GM12891 (cell line): ENCODE results near the gene TJP2.

Source experiments
- DNase-seq: peaks from one replicate; pipeline ENCODE4 v3.0.0; 2011; ENCODE audit warnings: low spot score; ENCODE audit not compliant: insufficient read length
- FAIRE-seq: peaks from 2 replicates; lab custom pipeline; 2011; peaks lifted over from hg19 to GRCh38; lab: Jason Lieb, UNC
- PAX5 ChIP-seq: IDR thresholded peaks from 2 replicates; pipeline ENCODE4 v1.6.1; 2011; ENCODE audit warnings: low read length, moderate library complexity, mild to moderate bottlenecking; ENCODE audit not compliant: insufficient read depth, severe bottlenecking
- POLR2A ChIP-seq: IDR thresholded peaks from 2 replicates; pipeline ENCODE4 v1.6.1; 2011; ENCODE audit warnings: low read depth, low read length, control low read depth
- POLR2AphosphoS5 ChIP-seq: IDR thresholded peaks from 2 replicates; pipeline ENCODE4 v1.6.1; 2011; ENCODE audit warnings: low read depth, low read length, control low read depth
- POU2F2 ChIP-seq: IDR thresholded peaks from 2 replicates; pipeline ENCODE4 v1.6.1; 2011; ENCODE audit warnings: low read depth, mild to moderate bottlenecking, control low read depth, low read length, moderate library complexity
- SPI1 ChIP-seq: IDR thresholded peaks from 2 replicates; pipeline ENCODE4 v1.6.1; 2011; ENCODE audit warnings: low read depth, low read length, control low read depth
- TAF1 ChIP-seq: IDR thresholded peaks from 2 replicates; pipeline ENCODE4 v1.6.1; 2011; ENCODE audit warnings: low read depth, low read length, control low read depth

TJP2 gene

GRCh38 chr9:69313175-69313574 is 139.1 kb downstream of the TJP2 start:
- TF ChIP-seq POLR2A (no peak), PAX5 (no peak), SPI1 (no peak), POLR2AphosphoS5 (no peak), POU2F2 (no peak), TAF1 (no peak)
- no peak for DNase-seq
- FAIRE-seq = no peak

- DNase-seq (no peak), FAIRE-seq (no peak)
- TF ChIP-seq POLR2AphosphoS5 (no peak), POU2F2 (no peak), TAF1 (no peak), PAX5 (no peak), SPI1 (no peak), POLR2A (no peak)
Measured at GRCh38 chr9:69314547-69314946, 140.5 kb downstream of the TJP2 start.

DNA sequence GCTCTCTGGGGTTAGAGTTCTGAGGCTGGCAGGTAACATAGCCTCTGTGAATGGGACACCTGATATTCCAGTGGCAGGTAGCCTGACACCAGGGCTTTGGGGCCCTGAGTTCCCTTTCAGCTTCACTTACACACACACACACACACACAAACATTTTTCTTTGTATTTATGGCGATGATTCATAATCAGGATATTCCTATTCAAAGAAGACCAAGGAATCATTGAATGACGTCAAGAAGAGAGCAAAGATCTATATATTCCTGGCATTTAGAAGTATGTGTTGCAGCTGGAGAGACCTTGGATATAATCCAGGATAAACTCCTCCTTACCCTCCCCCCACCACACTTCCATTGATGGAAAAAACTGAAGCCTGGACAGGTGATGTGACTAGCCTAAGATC is 143.0 kb downstream of the TJP2 start:
- no peak for FAIRE-seq
- TF ChIP-seq POLR2A = no peak
- TF ChIP-seq TAF1 = no peak
- TF ChIP-seq PAX5 = no peak
- no peak for TF ChIP-seq POLR2AphosphoS5
- no peak for TF ChIP-seq POU2F2
- no peak for DNase-seq

- no peak for FAIRE-seq
Measured at GRCh38 chr9:69317894-69318293, 143.8 kb downstream of the TJP2 start.

GRCh38 chr9:69319324-69320025 is 145.4 kb downstream of the TJP2 start:
- no peak for TF ChIP-seq SPI1
- no peak for TF ChIP-seq POU2F2
- no peak for TF ChIP-seq PAX5
- TF ChIP-seq POLR2AphosphoS5 = no peak
- TF ChIP-seq POLR2A = no peak
- TF ChIP-seq TAF1 = no peak
- FAIRE-seq = no peak
- no peak for DNase-seq

More at GRCh38 chr9:69317894-69318293, 143.8 kb downstream of the TJP2 start:
- no peak for TF ChIP-seq POU2F2
- TF ChIP-seq SPI1 = no peak
- no peak for TF ChIP-seq POLR2AphosphoS5
- no peak for TF ChIP-seq TAF1
- TF ChIP-seq POLR2A = no peak
- TF ChIP-seq PAX5 = no peak
- DNase-seq = no peak

GRCh38 chr9:69322256-69322655 is 148.2 kb downstream of the TJP2 start:
- DNase-seq (no peak), FAIRE-seq (no peak)
- TF ChIP-seq POU2F2 = no peak
- no peak for TF ChIP-seq POLR2A
- no peak for TF ChIP-seq SPI1
- TF ChIP-seq PAX5 = no peak
- no peak for TF ChIP-seq POLR2AphosphoS5
- no peak for TF ChIP-seq TAF1

GRCh38 chr9:69323861-69324260 is 149.8 kb downstream of the TJP2 start:
- DNase-seq = no peak
- FAIRE-seq = no peak
- TF ChIP-seq POU2F2 (no peak), PAX5 (no peak), TAF1 (no peak), POLR2AphosphoS5 (no peak), POLR2A (no peak), SPI1 (no peak)
